Colonic mucosa (tissue), 4 donors: ENCODE measurements around the gene ALDH4A1. TPM values are rescaled to one million over a fixed set of nuclear protein-coding genes. Genes with fewer than 3 reads are reported as not detected.

Experiments used
- DNase-seq: peaks from one replicate; pipeline ENCODE4 v3.0.0-alpha.2; 2020
- H3K27ac ChIP-seq: fragments of 200-600 bp; one replicate; pipeline ENCODE4 v1.8.0; 2021
- H3K27me3 ChIP-seq: fragments of 200-600 bp; one replicate; pipeline ENCODE4 v1.8.0; 2021
- H3K36me3 ChIP-seq: fragments of 200-600 bp; one replicate; pipeline ENCODE4 v1.8.0; 2021
- H3K4me1 ChIP-seq: fragments of 200-600 bp; one replicate; pipeline ENCODE4 v1.8.0; 2021; ENCODE audit warnings: mild to moderate bottlenecking
- H3K4me3 ChIP-seq: fragments of 200-600 bp; one replicate; pipeline ENCODE4 v1.8.0; 2021
- H3K9ac ChIP-seq, 2 donors: one replicate each; pipeline ENCODE4 v1.7.0; 2013; ENCODE audit warnings: control low read depth in 2 of 2, low read depth in 2 of 2, low read length in 2 of 2
- H3K9me3 ChIP-seq: fragments of 200-600 bp; one replicate; pipeline ENCODE4 v1.8.0; 2021
- CTCF ChIP-seq: fragments of 200-600 bp; IDR thresholded peaks from one replicate; pipeline ENCODE4 v1.8.0; 2022; ENCODE audit warnings: antibody characterized with exemption, mild to moderate bottlenecking
- intact Hi-C: fragments of 100-400 bp; cut with DNase I; formaldehyde crosslinking; loops from one replicate; pipeline ENCODE4 v1.14.1; 2022
- total RNA-seq, 2 donors: library from RNA; stranded (reverse); fragmentation: NEBNext Ultra II Directional in 1 of 2; extraction: Animal tissue kit (Norgen Biotek cat#: 25700) in 1 of 2; gene quantifications; one replicate each; pipeline ENCODE4 v1.2.1, GENCODE V29; 2021
- donor health status: healthy.
- donor health status: DM: no; HTN: no; CAD: no.
- donor health status: DM: no; HTN: no; CAD: no.

The ALDH4A1 gene
- total RNA-seq, 2 donors from 2014 or later: 7.9 to 13.0 TPM

GRCh38 chr1:18922848-18923755 is 20.7 kb upstream of the ALDH4A1 start:
- Histone ChIP-seq H3K9ac (peak overlapping the region in 1 of 2 donors; percentile 29), H3K4me1 (peaks cover 9% of the 10 kb centered on the region), H3K36me3 (no peaks in the 10 kb centered on the region), H3K9me3 (no peaks in the 10 kb centered on the region), H3K27ac (peak overlapping the region; percentile 73), H3K4me3 (no peak overlapping the region), H3K27me3 (no peaks in the 10 kb centered on the region)
- DNase-seq: no peak
- intact Hi-C loops: no loop called here
- no peak for TF ChIP-seq CTCF

GRCh38 chr1:18922319-18922726 is 20.0 kb upstream of the ALDH4A1 start:
- H3K4me3 ChIP-seq: no peak overlapping the region
- no peaks in the 10 kb centered on the region for H3K36me3 ChIP-seq
- H3K9ac ChIP-seq: peak overlapping the region in 1 of 2 donors; percentile 51
- intact Hi-C loops: no loop called here
- H3K9me3 ChIP-seq: no peaks in the 10 kb centered on the region
- DNase-seq: peak; percentile 50
- peak overlapping the region; percentile 73 for H3K27ac ChIP-seq
- H3K27me3 ChIP-seq: no peaks in the 10 kb centered on the region
- no peak for TF ChIP-seq CTCF
- peaks cover 9% of the 10 kb centered on the region for H3K4me1 ChIP-seq

- Histone ChIP-seq H3K27ac (peak overlapping the region; percentile 55), H3K9ac (no peak overlapping the region), H3K36me3 (no peaks in the 10 kb centered on the region), H3K9me3 (no peaks in the 10 kb centered on the region), H3K27me3 (no peaks in the 10 kb centered on the region), H3K4me3 (no peak overlapping the region), H3K4me1 (peaks cover 9% of the 10 kb centered on the region)
- intact Hi-C loops: no loop called here
- no peak for TF ChIP-seq CTCF
- DNase-seq: no peak
Observed at GRCh38 chr1:18921516-18922251, 19.3 kb upstream of the ALDH4A1 start.

GRCh38 chr1:18920931-18921330 is 18.6 kb upstream of the ALDH4A1 start:
- peaks cover 9% of the 10 kb centered on the region for H3K4me1 ChIP-seq
- no peak overlapping the region for H3K4me3 ChIP-seq
- no peaks in the 10 kb centered on the region for H3K9me3 ChIP-seq
- no peak for TF ChIP-seq CTCF
- no peaks in the 10 kb centered on the region for H3K36me3 ChIP-seq
- no peak overlapping the region for H3K27ac ChIP-seq
- no peak overlapping the region for H3K9ac ChIP-seq
- intact Hi-C loops: no loop called here
- no peak for DNase-seq
- no peaks in the 10 kb centered on the region for H3K27me3 ChIP-seq

- H3K27ac ChIP-seq: no peak overlapping the region
- DNase-seq: no peak
- peaks cover 9% of the 10 kb centered on the region for H3K4me1 ChIP-seq
- intact Hi-C loops: loop anchor here (5.0 kb wide), 1 partner anchor 37 kb away; the partner anchor contains the start of gene IFFO2
- no peaks in the 10 kb centered on the region for H3K27me3 ChIP-seq
- H3K36me3 ChIP-seq: no peaks in the 10 kb centered on the region
- no peak overlapping the region for H3K9ac ChIP-seq
- no peak overlapping the region for H3K4me3 ChIP-seq
- TF ChIP-seq CTCF: no peak
- H3K9me3 ChIP-seq: no peaks in the 10 kb centered on the region
Observed at GRCh38 chr1:18919956-18920355, 17.6 kb upstream of the ALDH4A1 start.
